K562 (cell line): Measurements from ENCODE around the gene NUDT12. TPM values are rescaled to one million over a fixed set of nuclear protein-coding genes. Genes with fewer than 3 reads are reported as not detected.
A peak's percentile ranks its signal among the peaks of the same experiment; 100 is the strongest.

ENCODE experiments used
- AFF4 ChIP-seq: sonication (generic); formaldehyde crosslinking; IDR thresholded peaks from 2 replicates; pipeline ENCODE4 v1.8.0; 2023; ENCODE audit warnings: mild to moderate bottlenecking, missing genetic modification reagents
- BRF2 ChIP-seq: IDR thresholded peaks from 3 replicates; pipeline ENCODE4 v1.6.1; 2011; ENCODE audit warnings: borderline replicate concordance, mild to moderate bottlenecking; ENCODE audit not compliant: insufficient read length, insufficient read depth
- CBX2 ChIP-seq: fragments of 200-600 bp; sonication (generic); IDR thresholded peaks from one replicate; pipeline ENCODE4 v1.6.1; 2012; ENCODE audit warnings: mild to moderate bottlenecking, low read length, inconsistent platforms; ENCODE audit not compliant: insufficient read depth, poor library complexity, severe bottlenecking
- FOSL1 ChIP-seq: fragments of 200-800 bp; sonication (Bioruptor generic); conservative IDR thresholded peaks from 2 replicates; pipeline ENCODE4 v1.6.1; 2016; ENCODE audit warnings: missing genetic modification characterization, missing compliant biosample characterization
- FOXA1 ChIP-seq: fragments of 450-650 bp; IDR thresholded peaks from 2 replicates; pipeline ENCODE4 v1.6.1; 2016; ENCODE audit warnings: mild to moderate bottlenecking, borderline replicate concordance
- JUN ChIP-seq, 2 experiments: sonication (generic) in 1 of 2; formaldehyde crosslinking in 1 of 2; IDR thresholded peaks; 2 replicates each; pipeline versions ENCODE4 v1.6.1 to v1.8.0; 2012 to 2022; ENCODE audit warnings: borderline replicate concordance in 2 of 2, mild to moderate bottlenecking in 2 of 2, improper control_type of control experiment in 1 of 2, low read depth in 1 of 2, low read length in 1 of 2, missing genetic modification reagents in 1 of 2
- MCM2 ChIP-seq: fragments of 450-650 bp; IDR thresholded peaks from 2 replicates; pipeline ENCODE4 v1.6.1; 2017; ENCODE audit warnings: low read depth, mild to moderate bottlenecking
- MTA3 ChIP-seq: fragments of 450-650 bp; formaldehyde crosslinking; IDR thresholded peaks from 2 replicates; pipeline ENCODE4 v1.6.1; 2017; ENCODE audit warnings: mild to moderate bottlenecking, borderline replicate concordance
- POLR2AphosphoS2 ChIP-seq: IDR thresholded peaks from 2 replicates; pipeline ENCODE4 v1.6.1; 2012; ENCODE audit warnings: low read length, improper control_type of control experiment
- THAP7 ChIP-seq: fragments of 250-450 bp; sonication (Bioruptor Pico); IDR thresholded peaks from 2 replicates; pipeline ENCODE4 v1.5.0; 2021
- TRIM28 ChIP-seq: fragments of 450-650 bp; IDR thresholded peaks from 2 replicates; pipeline ENCODE4 v1.6.1; 2017
- ZBTB5 ChIP-seq: fragments of 450-650 bp; IDR thresholded peaks from 2 replicates; pipeline ENCODE4 v1.6.1; 2017; ENCODE audit warnings: antibody characterized with exemption
- ZNF175 ChIP-seq: fragments of 200-800 bp; sonication (Bioruptor generic); IDR thresholded peaks from 2 replicates; pipeline ENCODE4 v1.6.1; 2016; ENCODE audit warnings: low read depth, mild to moderate bottlenecking, missing genetic modification characterization, missing compliant biosample characterization
- ZNF316 ChIP-seq: fragments of 450-650 bp; IDR thresholded peaks from 2 replicates; pipeline ENCODE4 v1.6.1; 2016
- polyA plus RNA-seq, 8 experiments: library from polyadenylated mRNA; depleted of rRNA in 4 of 8; stranded (reverse) in 5 of 8; unstranded in 3 of 8; fragments of >200 nt; fragmentation: Nextera tagmentation in 2 of 8; fragmentation: Illumina TruSeq in 1 of 8; extraction: Ambion mirVana in 2 of 8; extraction: Trizol in 1 of 8; gene quantifications; 2 replicates each; pipeline versions ENCODE4 v1.2.1 to v1.2.3, GENCODE V29; 2011 to 2014; ENCODE audit warnings: inconsistent platforms in 1 of 8, missing spikeins in 1 of 8
- total RNA-seq, 7 experiments: library from RNA; depleted of rRNA in 6 of 7; stranded (reverse); fragments of >200 nt in 6 of 7; fragmentation: Illumina TruSeq in 2 of 7; extraction: Trizol in 2 of 7; gene quantifications; 2 replicates each; pipeline versions ENCODE4 v1.2.1 to v1.2.3, GENCODE V29; 2011 to 2021; ENCODE audit warnings: low replicate concordance in 1 of 7

NUDT12 gene
- total and polyA plus RNA-seq, 9 of the 15 experiments (the other 6 are each of a cell fraction or from before 2014, with no cell fraction given): 10.9 to 27.2 (median 18.5) TPM

GRCh38 chr5:103561685-103562452, 720 bp downstream of the NUDT12 start (continued):
- TF ChIP-seq FOSL1 (tag) (no peak), ZNF316 (0 out of 2 replicates have a peak, but pooled peaks have one; percentile 39), POLR2AphosphoS2 (no peak), THAP7 (CRISPR knock-in tag) (no peak), MTA3 (no peak), JUN (IDR thresholded peaks at IDR 0.05; ENCODE audit: borderline replicate concordance, low read depth, low read length) (no peak), JUN (CRISPR knock-in tag; IDR thresholded peaks at IDR 0.05; ENCODE audit: borderline replicate concordance) (no peak), AFF4 (CRISPR knock-in tag) (no peak), BRF2 (no peak), MCM2 (no peak), ZNF175 (CRISPR knock-in tag) (0 out of 2 replicates have a peak, but pooled peaks have one; percentile 24), CBX2 (no peak), FOXA1 (no peak), TRIM28 (no peak), ZBTB5 (no peak)
